Upper lobe of left lung (tissue), 6 donors: ENCODE measurements around the gene MYO16. TPM values are rescaled to one million over a fixed set of nuclear protein-coding genes. Genes with fewer than 3 reads are reported as not detected.

Experiments
- ATAC-seq, 2 donors: fragments of 200-7000 bp; cut with Tn5 transposase; one replicate each; pipeline ENCODE4 v1.9.1; 2022; ENCODE audit warnings: mild to moderate bottlenecking in 2 of 2, moderate library complexity in 2 of 2; ENCODE audit not compliant: low FRiP score in 2 of 2
- DNase-seq, 2 donors: peaks; one replicate each; pipeline ENCODE4 v3.0.0-alpha.2; 2019 to 2020
- H3K27ac ChIP-seq, 4 donors: fragments of 200-600 bp; sonication (generic); one replicate each; pipeline ENCODE4 v1.5.1; 2016 to 2019
- H3K27me3 ChIP-seq, 4 donors: fragments of 200-600 bp; sonication (generic); one replicate each; pipeline ENCODE4 v1.5.1; 2017 to 2019
- H3K36me3 ChIP-seq, 4 donors: fragments of 200-600 bp; sonication (generic); one replicate each; pipeline ENCODE4 v1.5.1; 2016 to 2019
- H3K4me1 ChIP-seq, 4 donors: fragments of 200-600 bp; sonication (generic); one replicate each; pipeline ENCODE4 v1.5.1; 2018 to 2019
- H3K4me3 ChIP-seq, 4 donors: fragments of 200-600 bp; sonication (generic); one replicate each; pipeline ENCODE4 v1.5.1; 2017 to 2019; ENCODE audit warnings: mild to moderate bottlenecking in 2 of 4, moderate library complexity in 1 of 4
- H3K9me3 ChIP-seq, 4 donors: fragments of 200-600 bp; sonication (generic); one replicate each; pipeline ENCODE4 v1.5.1; 2018 to 2019
- EP300 ChIP-seq, 4 donors: sonication (generic); formaldehyde crosslinking; IDR thresholded peaks; one replicate each; pipeline ENCODE4 v1.5.1; 2017; ENCODE audit warnings: antibody characterized with exemption in 4 of 4, control low read depth in 2 of 4
- POLR2A ChIP-seq, 4 donors: fragments of 450-650 bp; IDR thresholded peaks; one replicate each; pipeline ENCODE4 v1.5.1; 2016 to 2017; ENCODE audit warnings: antibody characterized with exemption in 4 of 4, mild to moderate bottlenecking in 2 of 4
- POLR2AphosphoS5 ChIP-seq, 2 donors: sonication (generic); formaldehyde crosslinking; IDR thresholded peaks; one replicate each; pipeline ENCODE4 v1.5.1; 2017; ENCODE audit warnings: antibody characterized with exemption in 2 of 2
- WGBS, 2 donors: methylation state at CpG; one replicate each; pipeline ENCODE4 v1.1.5; 2017 to 2018; 5-methylcytosine and 5-hydroxymethylcytosine counted together
- total RNA-seq, 6 donors: library from RNA; depleted of rRNA in 4 of 6; stranded (reverse); fragments of >200 nt in 4 of 6; gene quantifications; one replicate each; pipeline versions ENCODE4 v1.1.0 to v1.2.1, GENCODE V29; 2016 to 2021
- TF ChIP-seq, protein P1 (sequence below), 6 experiments: fragments of 450-650 bp in 4 of 6; fragments of 200-600 bp in 2 of 6; sonication (generic) in 2 of 6; IDR thresholded peaks; one replicate each; pipeline ENCODE4 v1.5.1; 2016 to 2019; ENCODE audit warnings: antibody characterized with exemption in 6 of 6
- donor health status: DM: no; HTN: no; CAD: no; lungs with moderate emphysema.
- donor health status: DM: no; HTN: yes; CAD: no; lungs with severe emphysema.

MYO16 gene
- total RNA-seq, 6 donors from 2014 or later: under 0.01 to 0.55 (median 0.20) TPM; not detected in 1

- Histone ChIP-seq H3K27me3 (no peaks in the 10 kb centered on the region), H3K9me3 (no peaks in the 10 kb centered on the region), H3K36me3 (no peaks in the 10 kb centered on the region), H3K27ac (no peak overlapping the region), H3K4me3 (no peak overlapping the region), H3K4me1 (no peaks in the 10 kb centered on the region)
- TF ChIP-seq EP300 (IDR thresholded peaks at IDR 0.05) (no peak), POLR2A (IDR thresholded peaks at IDR 0.05) (no peak), POLR2AphosphoS5 (IDR thresholded peaks at IDR 0.05) (no peak)
- TF ChIP-seq, protein P1, sequence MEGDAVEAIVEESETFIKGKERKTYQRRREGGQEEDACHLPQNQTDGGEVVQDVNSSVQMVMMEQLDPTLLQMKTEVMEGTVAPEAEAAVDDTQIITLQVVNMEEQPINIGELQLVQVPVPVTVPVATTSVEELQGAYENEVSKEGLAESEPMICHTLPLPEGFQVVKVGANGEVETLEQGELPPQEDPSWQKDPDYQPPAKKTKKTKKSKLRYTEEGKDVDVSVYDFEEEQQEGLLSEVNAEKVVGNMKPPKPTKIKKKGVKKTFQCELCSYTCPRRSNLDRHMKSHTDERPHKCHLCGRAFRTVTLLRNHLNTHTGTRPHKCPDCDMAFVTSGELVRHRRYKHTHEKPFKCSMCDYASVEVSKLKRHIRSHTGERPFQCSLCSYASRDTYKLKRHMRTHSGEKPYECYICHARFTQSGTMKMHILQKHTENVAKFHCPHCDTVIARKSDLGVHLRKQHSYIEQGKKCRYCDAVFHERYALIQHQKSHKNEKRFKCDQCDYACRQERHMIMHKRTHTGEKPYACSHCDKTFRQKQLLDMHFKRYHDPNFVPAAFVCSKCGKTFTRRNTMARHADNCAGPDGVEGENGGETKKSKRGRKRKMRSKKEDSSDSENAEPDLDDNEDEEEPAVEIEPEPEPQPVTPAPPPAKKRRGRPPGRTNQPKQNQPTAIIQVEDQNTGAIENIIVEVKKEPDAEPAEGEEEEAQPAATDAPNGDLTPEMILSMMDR (IDR thresholded peaks at IDR 0.05): no peak
- 76 to 78% methylated on average over 9 of the region's 9 CpGs for WGBS, 2 donors
- DNase-seq (no peak), ATAC-seq (no peak)
These were observed 399.2 kb downstream of the MYO16 start for GRCh38 chr13:109028624-109029023.

DNA sequence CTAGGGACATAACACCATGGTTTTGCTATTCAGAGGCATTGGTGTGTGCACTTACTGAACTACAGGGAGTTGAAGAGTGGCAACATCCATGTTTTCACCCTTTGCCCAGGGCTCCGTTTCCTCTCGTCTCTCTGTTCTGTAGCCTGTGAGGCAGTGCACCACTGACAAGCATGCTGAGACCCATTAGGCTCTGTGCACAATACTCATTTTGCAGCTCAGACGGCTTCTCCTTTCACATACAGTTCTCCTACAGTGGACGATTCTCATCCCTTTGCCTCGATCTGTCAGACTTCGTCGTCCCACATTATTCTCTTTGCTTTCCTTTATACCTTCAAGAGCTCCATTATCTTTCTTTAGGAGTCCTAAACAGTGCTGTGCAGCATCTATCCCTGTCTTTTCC lies 403.7 kb downstream of the MYO16 start:
- TF ChIP-seq POLR2A (IDR thresholded peaks at IDR 0.05): no peak
- DNase-seq (no peak), ATAC-seq (no peak)
- 91 to 93% methylated on average over 7 of the region's 7 CpGs for WGBS, 2 donors
- Histone ChIP-seq H3K36me3 (no peaks in the 10 kb centered on the region), H3K4me1 (no peaks in the 10 kb centered on the region), H3K27ac (no peak overlapping the region), H3K27me3 (no peaks in the 10 kb centered on the region), H3K9me3 (no peaks in the 10 kb centered on the region), H3K4me3 (no peak overlapping the region)

GRCh38 chr13:109036078-109036780 lies 406.8 kb downstream of the MYO16 start:
- Histone ChIP-seq H3K4me1 (no peaks in the 10 kb centered on the region), H3K4me3 (no peak overlapping the region), H3K27ac (no peak overlapping the region), H3K36me3 (no peaks in the 10 kb centered on the region), H3K27me3 (no peaks in the 10 kb centered on the region), H3K9me3 (no peaks in the 10 kb centered on the region)
- no peak for DNase-seq
- 85 to 88% methylated on average over 7 of the region's 7 CpGs for WGBS, 2 donors
- TF ChIP-seq, protein P1 (IDR thresholded peaks at IDR 0.05): no peak
- TF ChIP-seq EP300 (IDR thresholded peaks at IDR 0.05) (no peak), POLR2A (IDR thresholded peaks at IDR 0.05) (no peak), POLR2AphosphoS5 (IDR thresholded peaks at IDR 0.05) (no peak)
- ATAC-seq: no peak

- no peaks in the 10 kb centered on the region for H3K4me1 ChIP-seq
- DNase-seq: no peak
- no peak overlapping the region for H3K4me3 ChIP-seq
- no peaks in the 10 kb centered on the region for H3K36me3 ChIP-seq
- no peaks in the 10 kb centered on the region for H3K9me3 ChIP-seq
- no peaks in the 10 kb centered on the region for H3K27me3 ChIP-seq
- H3K27ac ChIP-seq: no peak overlapping the region
- 74% methylated on average over 3 of the region's 3 CpGs for WGBS, 2 donors
- TF ChIP-seq EP300 (IDR thresholded peaks at IDR 0.05) (no peak), POLR2AphosphoS5 (IDR thresholded peaks at IDR 0.05) (no peak), POLR2A (IDR thresholded peaks at IDR 0.05) (no peak)
- TF ChIP-seq, protein P1 (IDR thresholded peaks at IDR 0.05): no peak
- ATAC-seq: no peak
These were observed 414.2 kb downstream of the MYO16 start for GRCh38 chr13:109043636-109044035.

DNA sequence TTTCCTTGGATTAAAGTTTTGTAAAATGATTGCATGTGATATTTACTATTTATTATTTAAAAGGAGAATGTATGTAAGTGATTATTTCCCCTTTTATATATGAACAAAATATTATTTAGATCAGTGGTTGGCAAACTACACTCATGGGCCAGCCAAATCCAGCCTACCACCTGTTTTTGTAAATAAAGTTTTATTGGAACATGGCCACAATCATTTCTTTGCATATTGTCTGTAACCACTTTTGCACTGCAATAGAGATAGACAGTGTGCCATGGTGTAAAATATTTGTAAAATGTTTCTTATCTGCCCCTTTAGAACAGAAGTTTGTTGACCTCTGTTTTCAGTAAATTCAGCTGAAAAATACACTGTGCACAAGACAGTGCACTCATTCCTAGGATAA lies 426.4 kb downstream of the MYO16 start:
- TF ChIP-seq, protein P1 (IDR thresholded peaks at IDR 0.05): no peak
- no peak for TF ChIP-seq POLR2A (IDR thresholded peaks at IDR 0.05)
- TF ChIP-seq POLR2AphosphoS5 (IDR thresholded peaks at IDR 0.05): no peak
- TF ChIP-seq EP300 (IDR thresholded peaks at IDR 0.05): no peak
- Histone ChIP-seq H3K27me3 (no peaks in the 10 kb centered on the region), H3K36me3 (no peaks in the 10 kb centered on the region), H3K4me3 (no peak overlapping the region), H3K4me1 (no peaks in the 10 kb centered on the region), H3K9me3 (no peaks in the 10 kb centered on the region), H3K27ac (no peak overlapping the region)
- no peak for DNase-seq
- ATAC-seq: no peak
